GM23338 (cell line): ENCODE measurements around the gene POFUT2. TPM values are rescaled to one million over a fixed set of nuclear protein-coding genes. Genes with fewer than 3 reads are reported as not detected.

Experiments
- ATAC-seq: fragments of 200-7000 bp; cut with Tn5 transposase; 3 replicates; pipeline ENCODE4 v1.9.1; 2020
- DNase-seq: peaks from one replicate; pipeline ENCODE4 v3.0.0-alpha.2; 2015; ENCODE audit warnings: low spot score
- H2AFZ ChIP-seq: fragments of 200-600 bp; sonication (generic); 2 replicates; pipeline ENCODE4 v1.8.0; 2016; ENCODE audit warnings: antibody characterized with exemption, mild to moderate bottlenecking, moderate library complexity
- H3F3A ChIP-seq: fragments of 200-600 bp; sonication (generic); replicated peaks from 2 replicates; pipeline ENCODE4 v1.8.0; 2017; ENCODE audit warnings: antibody characterized with exemption, mixed run types, low read depth
- H3K27ac ChIP-seq: fragments of 200-600 bp; sonication (generic); 2 replicates; pipeline ENCODE4 v1.6.1; 2016; ENCODE audit warnings: low read depth
- H3K27me3 ChIP-seq: fragments of 200-600 bp; sonication (generic); 2 replicates; pipeline ENCODE4 v1.8.0; 2016; ENCODE audit warnings: mild to moderate bottlenecking, mixed run types, moderate library complexity; ENCODE audit not compliant: insufficient read depth
- H3K36me3 ChIP-seq: fragments of 200-600 bp; sonication (generic); 2 replicates; pipeline ENCODE4 v1.8.0; 2016; ENCODE audit warnings: mild to moderate bottlenecking; ENCODE audit not compliant: insufficient read depth
- H3K4me1 ChIP-seq: fragments of 200-600 bp; sonication (generic); 2 replicates; pipeline ENCODE4 v1.8.0; 2016; ENCODE audit warnings: mild to moderate bottlenecking, moderate library complexity; ENCODE audit not compliant: insufficient read depth
- H3K4me2 ChIP-seq: fragments of 200-600 bp; sonication (generic); 2 replicates; pipeline ENCODE4 v1.7.1; 2017; ENCODE audit warnings: mixed run types
- H3K4me3 ChIP-seq: fragments of 200-600 bp; sonication (generic); 2 replicates; pipeline ENCODE4 v1.6.1; 2016; ENCODE audit warnings: mixed run types
- H3K79me2 ChIP-seq: fragments of 200-600 bp; sonication (generic); replicated peaks from 2 replicates; pipeline ENCODE4 v1.8.0; 2017; ENCODE audit warnings: mild to moderate bottlenecking; ENCODE audit not compliant: insufficient read depth
- H3K9me2 ChIP-seq: fragments of 200-600 bp; sonication (generic); 2 replicates; pipeline ENCODE4 v1.8.0; 2017; ENCODE audit not compliant: insufficient read depth
- H4K20me1 ChIP-seq: fragments of 200-600 bp; sonication (generic); replicated peaks from 2 replicates; pipeline ENCODE4 v1.8.0; 2017; ENCODE audit warnings: mild to moderate bottlenecking; ENCODE audit not compliant: insufficient read depth
- H3K27ac Mint-ChIP-seq: 2 replicates; pipeline ENCODE4 v1.8.0; 2020; ENCODE audit warnings: inconsistent platforms, mild to moderate bottlenecking, moderate library complexity, mixed read lengths
- H3K27me3 Mint-ChIP-seq: 3 replicates; pipeline ENCODE4 v1.8.0; 2022; ENCODE audit warnings: low read depth, mild to moderate bottlenecking, moderate library complexity, mixed read lengths, inconsistent platforms; ENCODE audit not compliant: insufficient read depth, poor library complexity
- H3K36me3 Mint-ChIP-seq: 3 replicates; pipeline ENCODE4 v1.8.0; 2021; ENCODE audit warnings: low read depth, mild to moderate bottlenecking, inconsistent platforms, moderate library complexity, mixed read lengths
- H3K4me1 Mint-ChIP-seq: 3 replicates; pipeline ENCODE4 v1.8.0; 2020; ENCODE audit warnings: mild to moderate bottlenecking, inconsistent platforms, mixed read lengths
- H3K4me3 Mint-ChIP-seq: 3 replicates; pipeline ENCODE4 v1.8.0; 2021; ENCODE audit warnings: moderate library complexity, mild to moderate bottlenecking, inconsistent platforms, mixed read lengths
- H3K9me3 Mint-ChIP-seq: 3 replicates; pipeline ENCODE4 v1.8.0; 2020; ENCODE audit warnings: moderate library complexity, mild to moderate bottlenecking, inconsistent platforms, mixed read lengths
- CREB1 ChIP-seq: fragments of 250-450 bp; sonication (Bioruptor Pico); IDR thresholded peaks from 2 replicates; pipeline ENCODE4 v1.5.0; 2020; ENCODE audit warnings: low read depth, mild to moderate bottlenecking, moderate library complexity
- ETS1 ChIP-seq: IDR thresholded peaks from 2 replicates; pipeline ENCODE4 v1.6.1; 2016; ENCODE audit warnings: antibody characterized with exemption
- EZH2 ChIP-seq: fragments of 200-600 bp; sonication (generic); IDR thresholded peaks from one replicate; pipeline ENCODE4 v1.8.0; 2017; ENCODE audit warnings: antibody characterized with exemption, mild to moderate bottlenecking, low read depth; ENCODE audit not compliant: unreplicated experiment
- EZH2phosphoT487 ChIP-seq: fragments of 200-600 bp; sonication (generic); IDR thresholded peaks from one replicate; pipeline ENCODE4 v1.8.1; 2018; ENCODE audit warnings: antibody characterized with exemption; ENCODE audit not compliant: unreplicated experiment
- NANOG ChIP-seq: IDR thresholded peaks from 2 replicates; pipeline ENCODE4 v1.6.1; 2016; ENCODE audit warnings: antibody characterized with exemption, borderline replicate concordance
- POLR2AphosphoS5 ChIP-seq: IDR thresholded peaks from 2 replicates; pipeline ENCODE4 v1.6.1; 2016; ENCODE audit warnings: antibody characterized with exemption, low read depth
- STAT1 ChIP-seq: IDR thresholded peaks from one replicate; pipeline ENCODE4 v1.6.1; 2016; ENCODE audit warnings: antibody characterized with exemption; ENCODE audit not compliant: unreplicated experiment
- ZNF114 ChIP-seq: fragments of 250-450 bp; sonication (Bioruptor Pico); IDR thresholded peaks from 2 replicates; pipeline ENCODE4 v1.5.0; 2020; ENCODE audit warnings: mild to moderate bottlenecking, moderate library complexity
- ZNF331 ChIP-seq: fragments of 250-450 bp; sonication (Bioruptor Pico); IDR thresholded peaks from 2 replicates; pipeline ENCODE4 v1.5.0; 2020; ENCODE audit warnings: low read depth, mild to moderate bottlenecking, moderate library complexity
- polyA plus RNA-seq: library from polyadenylated mRNA; unstranded; fragments of >200 nt; fragmentation: Nextera tagmentation; extraction: Ambion mirVana; gene quantifications from 2 replicates; pipeline ENCODE4 v1.2.1, GENCODE V29; 2016
- total RNA-seq: library from RNA; depleted of rRNA; stranded (reverse); fragments of >200 nt; shearing (Covaris generic); gene quantifications from 2 replicates; pipeline ENCODE4 v1.2.3, GENCODE V29; 2014
- TF ChIP-seq, protein P1 (sequence below), 2 experiments: fragments of 200-600 bp in 1 of 2; sonication (generic) in 1 of 2; conservative IDR thresholded peaks; 2 replicates each; pipeline versions ENCODE4 v1.5.1 to v1.6.1; 2016 to 2017; ENCODE audit warnings: antibody characterized with exemption in 2 of 2, low read depth in 2 of 2, mild to moderate bottlenecking in 2 of 2, moderate library complexity in 1 of 2
- TF ChIP-seq, protein P2 (sequence below): fragments of 250-450 bp; sonication (Bioruptor Pico); IDR thresholded peaks from 2 replicates; pipeline ENCODE4 v1.5.0; 2020; ENCODE audit warnings: mild to moderate bottlenecking, moderate library complexity

POFUT2 gene
- total and polyA plus RNA-seq, 2 experiments from 2014 or later, result 12.1 to 34.5 TPM

DNA sequence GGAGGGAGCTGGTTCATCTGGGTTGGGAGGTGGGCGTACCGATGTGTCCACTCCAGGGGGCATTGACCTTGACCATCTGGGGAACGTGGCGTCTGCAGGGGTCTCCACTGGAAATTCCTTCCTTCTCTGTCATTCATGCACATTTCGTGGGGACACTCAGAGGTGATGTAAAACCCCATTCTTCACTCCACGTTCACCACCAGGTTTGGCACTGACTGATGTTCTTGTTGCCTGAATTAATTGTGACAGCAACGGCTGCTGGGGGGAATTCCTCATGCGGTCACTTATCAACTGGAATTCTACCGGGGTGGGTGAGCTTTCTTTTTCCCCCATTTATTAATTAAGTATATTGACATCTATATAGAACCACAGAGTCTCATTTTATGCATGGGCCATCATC lies 18.1 kb upstream of the POFUT2 start (continued):
- no peak for TF ChIP-seq STAT1
- no peak for TF ChIP-seq ZNF331 (CRISPR knock-in tag)

GRCh38 chr21:45304945-45305344 lies 17.2 kb upstream of the POFUT2 start:
- no peak for TF ChIP-seq ZNF331 (CRISPR knock-in tag)
- TF ChIP-seq POLR2AphosphoS5, result no peak
- no peak overlapping the region for H3K27ac ChIP-seq
- no peak overlapping the region for H3K4me3 ChIP-seq
- H4K20me1 ChIP-seq, result no peaks in the 10 kb centered on the region
- no peak overlapping the region for H3K27ac Mint-ChIP-seq
- no peak overlapping the region for H2AFZ ChIP-seq
- H3K27me3 ChIP-seq, result no peaks in the 10 kb centered on the region
- H3K4me1 ChIP-seq, result no peaks in the 10 kb centered on the region
- H3K4me2 ChIP-seq, result no peak overlapping the region
- H3K4me1 Mint-ChIP-seq, result peaks cover 11% of the 10 kb centered on the region; the same call in 2 of the 3 replicates
- no peaks in the 10 kb centered on the region; the same call in 2 of the 3 replicates for H3K36me3 Mint-ChIP-seq
- DNase-seq (no peak), ATAC-seq (no peak)
- peaks cover 5% of the 10 kb centered on the region; the same call in 1 of the 2 replicates for H3F3A ChIP-seq
- H3K36me3 ChIP-seq, result no peaks in the 10 kb centered on the region
- no peak overlapping the region for H3K4me3 Mint-ChIP-seq
- peaks cover 14% of the 10 kb centered on the region for H3K27me3 Mint-ChIP-seq
- H3K9me2 ChIP-seq, result no peaks in the 10 kb centered on the region
- H3K79me2 ChIP-seq, result no peaks in the 10 kb centered on the region
- no peaks in the 10 kb centered on the region for H3K9me3 Mint-ChIP-seq

DNA sequence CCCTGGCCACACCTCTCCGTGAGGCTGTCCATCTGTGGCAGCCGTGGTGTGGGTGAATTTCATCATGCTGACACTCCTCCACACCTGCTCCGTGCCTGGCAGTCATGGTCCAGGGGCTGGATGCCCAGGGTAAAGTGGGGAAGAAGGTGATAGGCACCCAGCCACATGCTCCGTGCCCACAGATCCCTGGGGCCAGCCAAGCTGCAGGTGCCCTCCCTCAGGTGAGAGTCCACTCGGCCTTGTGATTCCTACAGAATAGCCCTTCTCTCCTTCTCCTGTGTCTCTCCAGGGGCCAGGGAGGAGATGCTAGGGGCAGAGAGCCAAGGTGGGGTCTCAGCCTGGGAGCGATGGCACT lies 16.8 kb upstream of the POFUT2 start:
- Mint-ChIP-seq H3K4me3 (no peak overlapping the region), H3K27ac (no peak overlapping the region), H3K36me3 (no peaks in the 10 kb centered on the region; the same call in 2 of the 3 replicates), H3K27me3 (peaks cover 14% of the 10 kb centered on the region), H3K9me3 (no peaks in the 10 kb centered on the region), H3K4me1 (peaks cover 11% of the 10 kb centered on the region; the same call in 2 of the 3 replicates)
- Histone ChIP-seq H2AFZ (no peak overlapping the region), H3K4me1 (no peaks in the 10 kb centered on the region), H3K27ac (no peak overlapping the region), H4K20me1 (no peaks in the 10 kb centered on the region), H3K4me3 (no peak overlapping the region), H3K27me3 (no peaks in the 10 kb centered on the region), H3F3A (peaks cover 5% of the 10 kb centered on the region; the same call in 1 of the 2 replicates), H3K9me2 (no peaks in the 10 kb centered on the region), H3K79me2 (no peaks in the 10 kb centered on the region), H3K4me2 (no peak overlapping the region), H3K36me3 (no peaks in the 10 kb centered on the region)
- no peak for ATAC-seq
- no peak for DNase-seq
- TF ChIP-seq STAT1 (no peak), ZNF114 (no peak), EZH2phosphoT487 (no peak), ZNF331 (CRISPR knock-in tag) (no peak), POLR2AphosphoS5 (no peak), EZH2 (no peak), ETS1 (no peak), NANOG (no peak), CREB1 (CRISPR knock-in tag) (no peak)
- TF ChIP-seq, protein P1, sequence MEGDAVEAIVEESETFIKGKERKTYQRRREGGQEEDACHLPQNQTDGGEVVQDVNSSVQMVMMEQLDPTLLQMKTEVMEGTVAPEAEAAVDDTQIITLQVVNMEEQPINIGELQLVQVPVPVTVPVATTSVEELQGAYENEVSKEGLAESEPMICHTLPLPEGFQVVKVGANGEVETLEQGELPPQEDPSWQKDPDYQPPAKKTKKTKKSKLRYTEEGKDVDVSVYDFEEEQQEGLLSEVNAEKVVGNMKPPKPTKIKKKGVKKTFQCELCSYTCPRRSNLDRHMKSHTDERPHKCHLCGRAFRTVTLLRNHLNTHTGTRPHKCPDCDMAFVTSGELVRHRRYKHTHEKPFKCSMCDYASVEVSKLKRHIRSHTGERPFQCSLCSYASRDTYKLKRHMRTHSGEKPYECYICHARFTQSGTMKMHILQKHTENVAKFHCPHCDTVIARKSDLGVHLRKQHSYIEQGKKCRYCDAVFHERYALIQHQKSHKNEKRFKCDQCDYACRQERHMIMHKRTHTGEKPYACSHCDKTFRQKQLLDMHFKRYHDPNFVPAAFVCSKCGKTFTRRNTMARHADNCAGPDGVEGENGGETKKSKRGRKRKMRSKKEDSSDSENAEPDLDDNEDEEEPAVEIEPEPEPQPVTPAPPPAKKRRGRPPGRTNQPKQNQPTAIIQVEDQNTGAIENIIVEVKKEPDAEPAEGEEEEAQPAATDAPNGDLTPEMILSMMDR (conservative IDR thresholded peaks at IDR 0.05; ENCODE audit: low read depth in 2 of 2), result no peak
- TF ChIP-seq, protein P2, sequence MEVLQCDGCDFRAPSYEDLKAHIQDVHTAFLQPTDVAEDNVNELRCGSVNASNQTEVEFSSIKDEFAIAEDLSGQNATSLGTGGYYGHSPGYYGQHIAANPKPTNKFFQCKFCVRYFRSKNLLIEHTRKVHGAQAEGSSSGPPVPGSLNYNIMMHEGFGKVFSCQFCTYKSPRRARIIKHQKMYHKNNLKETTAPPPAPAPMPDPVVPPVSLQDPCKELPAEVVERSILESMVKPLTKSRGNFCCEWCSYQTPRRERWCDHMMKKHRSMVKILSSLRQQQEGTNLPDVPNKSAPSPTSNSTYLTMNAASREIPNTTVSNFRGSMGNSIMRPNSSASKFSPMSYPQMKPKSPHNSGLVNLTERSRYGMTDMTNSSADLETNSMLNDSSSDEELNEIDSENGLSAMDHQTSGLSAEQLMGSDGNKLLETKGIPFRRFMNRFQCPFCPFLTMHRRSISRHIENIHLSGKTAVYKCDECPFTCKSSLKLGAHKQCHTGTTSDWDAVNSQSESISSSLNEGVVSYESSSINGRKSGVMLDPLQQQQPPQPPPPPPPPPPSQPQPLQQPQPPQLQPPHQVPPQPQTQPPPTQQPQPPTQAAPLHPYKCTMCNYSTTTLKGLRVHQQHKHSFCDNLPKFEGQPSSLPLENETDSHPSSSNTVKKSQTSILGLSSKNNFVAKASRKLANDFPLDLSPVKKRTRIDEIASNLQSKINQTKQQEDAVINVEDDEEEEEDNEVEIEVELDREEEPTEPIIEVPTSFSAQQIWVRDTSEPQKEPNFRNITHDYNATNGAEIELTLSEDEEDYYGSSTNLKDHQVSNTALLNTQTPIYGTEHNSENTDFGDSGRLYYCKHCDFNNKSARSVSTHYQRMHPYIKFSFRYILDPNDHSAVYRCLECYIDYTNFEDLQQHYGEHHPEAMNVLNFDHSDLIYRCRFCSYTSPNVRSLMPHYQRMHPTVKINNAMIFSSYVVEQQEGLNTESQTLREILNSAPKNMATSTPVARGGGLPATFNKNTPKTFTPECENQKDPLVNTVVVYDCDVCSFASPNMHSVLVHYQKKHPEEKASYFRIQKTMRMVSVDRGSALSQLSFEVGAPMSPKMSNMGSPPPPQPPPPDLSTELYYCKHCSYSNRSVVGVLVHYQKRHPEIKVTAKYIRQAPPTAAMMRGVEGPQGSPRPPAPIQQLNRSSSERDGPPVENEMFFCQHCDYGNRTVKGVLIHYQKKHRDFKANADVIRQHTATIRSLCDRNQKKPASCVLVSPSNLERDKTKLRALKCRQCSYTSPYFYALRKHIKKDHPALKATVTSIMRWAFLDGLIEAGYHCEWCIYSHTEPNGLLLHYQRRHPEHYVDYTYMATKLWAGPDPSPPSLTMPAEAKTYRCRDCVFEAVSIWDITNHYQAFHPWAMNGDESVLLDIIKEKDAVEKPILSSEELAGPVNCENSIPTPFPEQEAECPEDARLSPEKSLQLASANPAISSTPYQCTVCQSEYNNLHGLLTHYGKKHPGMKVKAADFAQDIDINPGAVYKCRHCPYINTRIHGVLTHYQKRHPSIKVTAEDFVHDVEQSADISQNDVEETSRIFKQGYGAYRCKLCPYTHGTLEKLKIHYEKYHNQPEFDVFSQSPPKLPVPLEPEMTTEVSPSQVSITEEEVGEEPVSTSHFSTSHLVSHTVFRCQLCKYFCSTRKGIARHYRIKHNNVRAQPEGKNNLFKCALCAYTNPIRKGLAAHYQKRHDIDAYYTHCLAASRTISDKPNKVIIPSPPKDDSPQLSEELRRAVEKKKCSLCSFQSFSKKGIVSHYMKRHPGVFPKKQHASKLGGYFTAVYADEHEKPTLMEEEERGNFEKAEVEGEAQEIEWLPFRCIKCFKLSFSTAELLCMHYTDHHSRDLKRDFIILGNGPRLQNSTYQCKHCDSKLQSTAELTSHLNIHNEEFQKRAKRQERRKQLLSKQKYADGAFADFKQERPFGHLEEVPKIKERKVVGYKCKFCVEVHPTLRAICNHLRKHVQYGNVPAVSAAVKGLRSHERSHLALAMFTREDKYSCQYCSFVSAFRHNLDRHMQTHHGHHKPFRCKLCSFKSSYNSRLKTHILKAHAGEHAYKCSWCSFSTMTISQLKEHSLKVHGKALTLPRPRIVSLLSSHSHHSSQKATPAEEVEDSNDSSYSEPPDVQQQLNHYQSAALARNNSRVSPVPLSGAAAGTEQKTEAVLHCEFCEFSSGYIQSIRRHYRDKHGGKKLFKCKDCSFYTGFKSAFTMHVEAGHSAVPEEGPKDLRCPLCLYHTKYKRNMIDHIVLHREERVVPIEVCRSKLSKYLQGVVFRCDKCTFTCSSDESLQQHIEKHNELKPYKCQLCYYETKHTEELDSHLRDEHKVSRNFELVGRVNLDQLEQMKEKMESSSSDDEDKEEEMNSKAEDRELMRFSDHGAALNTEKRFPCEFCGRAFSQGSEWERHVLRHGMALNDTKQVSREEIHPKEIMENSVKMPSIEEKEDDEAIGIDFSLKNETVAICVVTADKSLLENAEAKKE (CRISPR knock-in tag), result no peak
